HCT116 (cell line): ENCODE results near the gene CHAD.

Experiments used
- CTCF ChIP-seq, 3 experiments: fragments of 200-600 bp in 1 of 3; sonication (generic) in 1 of 3; IDR thresholded peaks in 2 of 3; conservative IDR thresholded peaks in 1 of 3; 2 replicates each; pipeline ENCODE4 v1.5.1; 2012 to 2017; ENCODE audit warnings: low read depth in 2 of 3, low read length in 2 of 3, antibody characterized with exemption in 1 of 3, borderline replicate concordance in 1 of 3, control low read depth in 1 of 3, mild to moderate bottlenecking in 1 of 3, mixed read lengths in 1 of 3, mixed run types in 1 of 3, moderate library complexity in 1 of 3; ENCODE audit not compliant: insufficient read depth in 1 of 3
- EGR1 ChIP-seq: IDR thresholded peaks from 2 replicates; pipeline ENCODE4 v1.6.1; 2012; ENCODE audit warnings: low read depth
- POLR2A ChIP-seq: IDR thresholded peaks from 2 replicates; pipeline ENCODE4 v1.7.0; 2011; ENCODE audit warnings: borderline replicate concordance; ENCODE audit not compliant: insufficient read depth, insufficient read length; ENCODE audit errors: extremely low read depth
- POLR2AphosphoS5 ChIP-seq: IDR thresholded peaks from 2 replicates; pipeline ENCODE4 v1.6.1; 2011; ENCODE audit warnings: mild to moderate bottlenecking, low read depth, low read length, moderate library complexity
- SP1 ChIP-seq: IDR thresholded peaks from 2 replicates; pipeline ENCODE4 v1.6.1; 2012; ENCODE audit warnings: low read depth
- YY1 ChIP-seq: IDR thresholded peaks from 2 replicates; pipeline ENCODE4 v1.6.1; 2011; ENCODE audit warnings: low read length, low read depth, moderate library complexity, mild to moderate bottlenecking; ENCODE audit not compliant: insufficient replicate concordance; ENCODE audit errors: extremely low read depth
- TF ChIP-seq, protein P1 (sequence below): IDR thresholded peaks from 2 replicates; pipeline ENCODE4 v1.6.1; 2012

DNA sequence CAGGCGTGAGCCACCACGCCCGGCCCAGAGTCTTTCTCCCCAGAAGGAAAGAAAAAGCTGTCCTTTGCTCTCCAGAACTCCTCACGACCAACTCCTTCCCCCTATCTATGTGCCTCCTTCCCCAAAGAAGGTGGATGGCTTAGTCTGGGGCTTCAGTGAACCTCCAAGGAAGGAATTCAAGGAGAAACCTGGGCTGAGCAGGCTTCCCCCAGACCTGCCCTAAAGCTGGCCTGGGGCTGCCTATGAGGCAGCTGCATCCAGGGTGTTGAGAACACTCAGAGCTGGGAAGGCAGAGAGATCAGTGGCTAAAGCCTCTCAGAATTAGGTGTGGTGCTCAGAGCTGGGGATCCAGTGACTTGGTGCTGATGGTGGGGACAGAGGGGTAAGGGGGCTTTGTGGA is 38.9 kb downstream of the CHAD start:
- TF ChIP-seq SP1: no peak
- TF ChIP-seq YY1: no peak
- TF ChIP-seq, protein P1, sequence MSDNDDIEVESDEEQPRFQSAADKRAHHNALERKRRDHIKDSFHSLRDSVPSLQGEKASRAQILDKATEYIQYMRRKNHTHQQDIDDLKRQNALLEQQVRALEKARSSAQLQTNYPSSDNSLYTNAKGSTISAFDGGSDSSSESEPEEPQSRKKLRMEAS: no peak
- no peak for TF ChIP-seq CTCF (IDR thresholded peaks at IDR 0.05 in 2 of 3, conservative IDR thresholded peaks at IDR 0.05 in 1 of 3; ENCODE audit: borderline replicate concordance in 1 of 3, insufficient read depth in 1 of 3, low read depth in 2 of 3, low read length in 2 of 3)
- no peak for TF ChIP-seq POLR2AphosphoS5
- TF ChIP-seq POLR2A: no peak
- TF ChIP-seq EGR1: no peak
